ENCODE measurements around the gene DCPS.
"Not testable (repeated sequence)": the region's sequence is repeated elsewhere in the genome, so short reads cannot be mapped to it uniquely, and the experiment has no call there.

The DCPS gene

DNA sequence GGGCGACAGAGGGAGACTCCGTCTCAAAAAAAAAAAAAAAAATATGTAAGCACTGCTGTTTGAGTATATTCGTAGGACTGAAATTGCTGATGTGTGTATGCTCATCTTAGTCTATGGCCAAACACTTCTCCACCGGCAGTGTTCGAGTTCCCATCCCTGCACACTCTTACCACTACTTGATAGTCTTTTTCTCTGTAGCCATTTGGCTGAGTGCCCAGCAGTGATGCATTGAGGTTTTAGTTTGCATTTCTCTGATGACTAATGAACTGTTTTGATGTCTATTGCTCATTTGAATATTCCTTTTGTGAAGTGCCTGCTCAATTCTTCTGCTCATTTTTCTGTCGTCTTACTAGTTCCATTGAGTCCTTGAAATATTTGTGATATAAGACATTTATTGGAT is 19.0 kb upstream of the DCPS start:
- no peak overlapping the region for H3K4me3 ChIP-seq (ENCODE audit: low read depth, low read length)

DNA sequence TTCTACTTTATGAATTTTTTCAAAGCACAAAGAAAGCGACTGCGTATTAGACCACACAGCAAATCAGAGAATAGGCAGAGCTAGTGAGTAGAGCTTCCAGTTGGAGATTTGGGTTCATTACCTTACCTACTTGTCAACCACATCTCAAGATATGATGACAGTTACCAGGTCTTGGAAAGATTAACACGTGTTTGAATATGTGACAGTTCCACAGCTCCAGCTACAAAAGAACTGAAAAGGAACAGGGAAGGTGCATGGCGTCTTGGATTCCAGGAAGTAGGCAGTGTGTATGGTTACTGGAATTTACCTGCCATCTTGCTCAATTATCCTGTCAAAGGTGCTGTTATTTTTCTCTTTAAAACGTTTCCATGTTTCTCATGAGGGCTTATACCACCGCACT is 15.6 kb upstream of the DCPS start:
- H3K4me3 ChIP-seq (ENCODE audit: low read depth, low read length): no peak overlapping the region

GRCh38 chr11:126290887-126291286 is 13.0 kb upstream of the DCPS start:
- H3K4me3 ChIP-seq (ENCODE audit: low read depth, low read length): no peak overlapping the region

- H3K4me3 ChIP-seq (ENCODE audit: low read depth, low read length): no peak overlapping the region
Measured at GRCh38 chr11:126293726-126294125, 10.1 kb upstream of the DCPS start.

DNA sequence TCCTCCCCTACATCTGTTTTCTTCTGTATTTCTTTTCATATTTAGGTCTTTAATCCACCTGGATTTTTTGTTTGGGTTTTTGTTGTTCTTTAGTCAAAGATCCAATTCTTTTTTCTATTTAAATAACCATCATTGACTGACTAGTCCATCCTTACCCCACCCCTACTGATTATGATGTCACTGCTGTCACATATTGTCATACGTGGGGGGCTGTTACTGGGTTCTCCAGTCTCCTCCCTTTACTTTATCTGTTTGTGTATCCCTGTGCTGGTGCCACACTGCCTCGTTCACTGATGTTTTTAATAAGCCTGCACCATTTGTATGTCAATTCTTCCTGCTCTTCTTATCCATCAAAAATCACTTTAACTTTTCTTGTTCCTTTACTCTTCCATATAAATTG is 6.9 kb upstream of the DCPS start:
- no peak overlapping the region for H3K4me3 ChIP-seq (ENCODE audit: low read depth, low read length)

DNA sequence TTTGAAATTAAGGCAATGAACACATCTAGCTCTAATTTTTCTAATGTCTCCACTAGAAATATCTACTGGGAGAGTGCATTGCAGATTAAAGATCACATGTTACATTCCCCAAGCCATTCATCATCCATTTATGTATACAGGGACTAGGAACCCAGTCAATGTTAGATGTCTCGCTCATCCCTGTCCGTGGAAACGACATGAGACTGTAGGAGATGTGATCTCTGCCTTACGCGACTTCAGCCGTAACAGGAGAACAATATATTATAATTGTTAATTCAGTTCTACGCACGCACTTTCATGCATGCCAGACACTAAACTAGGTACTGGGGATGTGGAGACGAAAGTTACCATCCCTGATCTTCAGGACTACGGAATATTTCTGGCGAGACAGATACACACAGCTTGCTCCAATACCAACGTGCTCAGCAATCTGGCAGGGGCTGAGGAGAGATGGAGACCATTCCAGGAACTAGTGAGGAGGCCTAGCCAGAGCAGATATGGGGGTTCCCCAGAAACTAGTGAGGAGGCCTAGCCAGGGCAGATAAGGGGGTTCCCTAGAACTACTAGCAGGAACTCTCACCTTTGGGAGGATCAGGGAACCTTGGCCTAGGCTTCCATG is 706 bp downstream of the DCPS start:
- H3K4me3 ChIP-seq (ENCODE audit: low read depth, low read length): peak overlapping the region; percentile 68

GRCh38 chr11:126305699-126306098 is 1.8 kb downstream of the DCPS start:
- no peak overlapping the region for H3K4me3 ChIP-seq (ENCODE audit: low read depth, low read length)

GRCh38 chr11:126307706-126308105 is 3.8 kb downstream of the DCPS start:
- no peak overlapping the region for H3K4me3 ChIP-seq (ENCODE audit: low read depth, low read length)

GRCh38 chr11:126308271-126308671 is 4.4 kb downstream of the DCPS start:
- H3K4me3 ChIP-seq (ENCODE audit: low read depth, low read length): no peak overlapping the region

- not testable (repeated sequence) for H3K4me3 ChIP-seq (ENCODE audit: low read depth, low read length)
Measured at GRCh38 chr11:126308771-126309170, 4.9 kb downstream of the DCPS start.

- H3K4me3 ChIP-seq (ENCODE audit: low read depth, low read length): no peak overlapping the region
Measured at GRCh38 chr11:126310200-126310991, 6.5 kb downstream of the DCPS start.

DNA sequence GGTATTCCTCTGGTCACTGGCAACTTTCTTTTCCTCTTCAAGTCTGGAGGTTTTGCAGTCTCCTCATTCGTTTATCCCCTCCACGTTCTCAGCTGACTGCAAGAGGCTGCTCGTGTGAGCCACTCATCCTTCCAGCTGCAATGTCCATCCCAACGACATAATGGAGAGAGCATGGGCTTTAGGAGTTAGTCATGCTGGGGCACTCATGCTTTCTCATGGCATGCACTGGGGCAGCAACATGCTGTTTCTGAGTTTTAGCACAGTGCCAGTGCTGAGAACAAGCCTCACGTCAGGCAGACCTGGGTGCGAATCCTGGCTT is 7.1 kb downstream of the DCPS start:
- H3K4me3 ChIP-seq (ENCODE audit: low read depth, low read length): no peak overlapping the region

DNA sequence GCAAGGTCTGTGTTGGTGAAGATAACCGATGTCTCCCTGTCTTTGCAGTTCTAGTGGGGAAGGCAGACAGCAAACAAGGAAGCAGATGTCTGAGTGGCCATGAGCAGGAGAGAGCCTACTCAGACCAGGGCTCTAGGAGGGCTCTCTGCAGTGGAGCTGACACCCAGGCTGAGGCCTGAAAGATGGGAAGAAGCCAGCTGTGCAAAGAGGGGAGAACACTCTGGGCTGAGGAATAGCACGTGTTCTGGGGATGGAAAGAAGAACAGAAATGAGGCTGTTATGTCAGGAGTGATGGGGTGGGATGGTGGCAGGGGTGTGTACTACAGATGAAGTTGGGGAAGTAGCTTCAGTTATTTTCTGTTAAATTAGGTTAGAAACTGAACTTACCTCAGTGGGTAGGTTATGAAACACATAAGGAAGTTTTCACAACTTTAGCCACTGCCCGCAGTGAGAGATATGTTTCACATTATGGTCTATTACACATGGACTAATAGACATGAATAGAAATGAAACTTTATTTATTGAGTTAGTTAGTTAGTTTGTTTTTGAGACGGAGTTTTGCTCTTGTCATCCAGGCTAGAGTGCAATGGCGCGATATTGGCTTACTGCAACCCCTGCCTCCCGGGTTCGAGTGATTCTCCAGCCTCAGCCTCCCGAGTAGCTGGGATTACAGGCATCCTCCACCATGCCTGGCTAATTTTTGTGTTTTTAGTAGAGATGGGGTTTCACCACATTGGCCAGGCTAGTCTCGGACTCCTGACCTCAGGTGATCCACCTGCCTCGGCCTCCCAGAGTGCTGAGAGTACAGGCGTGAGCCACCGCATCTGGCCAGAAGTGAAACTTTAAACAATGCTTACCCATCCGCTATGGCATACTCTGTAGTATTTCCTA is 7.8 kb downstream of the DCPS start:
- H3K4me3 ChIP-seq (ENCODE audit: low read depth, low read length): no peak overlapping the region

DNA sequence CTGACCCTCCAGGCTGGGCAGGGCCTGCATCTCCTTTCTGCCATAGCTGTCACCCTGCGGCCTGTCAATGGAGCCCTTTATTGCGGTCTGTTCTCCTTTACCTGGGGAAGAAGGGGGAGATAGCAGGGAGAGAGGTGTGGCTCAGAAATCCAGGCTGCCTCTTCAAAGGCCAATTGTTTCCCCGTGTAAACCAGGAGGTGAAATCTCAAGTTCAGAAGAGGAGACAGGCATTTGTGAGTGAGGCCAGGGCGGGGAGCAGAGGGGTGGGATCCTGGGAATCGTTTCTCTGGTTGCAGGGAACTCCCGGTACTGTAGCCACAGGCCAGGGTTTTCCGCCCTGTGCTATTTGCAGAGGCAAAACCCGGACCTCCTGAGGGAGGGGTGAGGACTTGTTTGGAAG is 9.1 kb downstream of the DCPS start:
- no peak overlapping the region for H3K4me3 ChIP-seq (ENCODE audit: low read depth, low read length)

DNA sequence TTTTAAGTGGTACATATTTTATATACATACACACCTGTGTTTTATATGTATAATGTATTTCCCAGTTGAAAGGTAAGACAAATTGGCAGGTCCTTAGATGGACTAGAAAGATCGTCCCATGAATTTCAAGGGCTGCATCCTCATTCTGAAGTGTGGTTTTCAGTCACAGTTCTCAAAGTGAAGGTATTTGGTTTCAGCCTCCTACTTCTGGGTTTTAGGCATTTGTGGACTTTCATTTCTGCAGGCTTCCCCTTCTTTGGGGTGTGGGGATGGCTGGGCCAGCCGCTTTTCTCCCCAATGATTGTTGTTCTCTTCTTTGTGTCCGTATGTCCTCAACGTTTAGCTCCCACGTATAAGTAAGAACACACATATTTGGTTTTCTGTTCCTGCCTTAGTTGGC is 10.0 kb downstream of the DCPS start:
- H3K4me3 ChIP-seq (ENCODE audit: low read depth, low read length): no peak overlapping the region

DNA sequence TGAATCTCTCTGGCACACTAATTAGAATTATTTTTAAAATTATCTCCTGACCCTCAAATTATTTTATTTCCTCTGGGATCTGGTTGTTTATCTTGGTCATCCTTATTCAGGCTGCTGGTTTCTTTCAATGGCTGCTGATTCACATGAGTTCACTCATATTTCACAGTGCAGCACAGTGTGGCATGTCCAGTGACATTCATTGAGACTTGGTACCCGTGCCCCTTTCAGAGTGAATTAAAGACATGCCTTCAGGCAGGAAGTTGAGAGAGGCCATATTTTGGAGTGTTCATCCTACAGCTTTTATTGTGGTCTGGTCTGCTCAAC is 13.5 kb downstream of the DCPS start:
- no peak overlapping the region for H3K4me3 ChIP-seq (ENCODE audit: low read depth, low read length)

- H3K4me3 ChIP-seq (ENCODE audit: low read depth, low read length): no peak overlapping the region
Measured at GRCh38 chr11:126317756-126318573, 14.1 kb downstream of the DCPS start.

- no peak overlapping the region for H3K4me3 ChIP-seq (ENCODE audit: low read depth, low read length)
Measured at GRCh38 chr11:126318574-126319373, 14.9 kb downstream of the DCPS start.

GRCh38 chr11:126319374-126319740 is 15.5 kb downstream of the DCPS start:
- no peak overlapping the region for H3K4me3 ChIP-seq (ENCODE audit: low read depth, low read length)

DNA sequence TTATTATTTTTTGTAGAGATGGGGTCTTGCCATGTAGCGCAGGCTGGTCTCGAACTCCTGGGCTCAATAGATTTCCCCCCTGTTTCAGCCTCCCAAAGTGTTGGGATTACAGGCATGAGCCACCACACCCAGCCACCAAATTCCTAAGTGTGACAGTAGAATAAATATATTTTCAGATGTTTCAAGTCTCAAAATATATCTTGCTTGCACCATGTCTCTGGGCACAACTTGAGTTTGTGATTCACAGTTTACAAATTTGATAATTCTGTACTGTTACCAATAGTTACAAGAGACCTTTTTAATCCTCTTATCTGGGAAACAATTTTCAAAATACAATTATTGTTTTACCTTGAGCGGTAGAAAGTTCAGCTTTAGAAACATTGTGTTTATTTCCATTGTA is 19.1 kb downstream of the DCPS start:
- H3K4me3 ChIP-seq (ENCODE audit: low read depth, low read length): no peak overlapping the region
